ENCODE measurements around the gene ATP7B.

DNA sequence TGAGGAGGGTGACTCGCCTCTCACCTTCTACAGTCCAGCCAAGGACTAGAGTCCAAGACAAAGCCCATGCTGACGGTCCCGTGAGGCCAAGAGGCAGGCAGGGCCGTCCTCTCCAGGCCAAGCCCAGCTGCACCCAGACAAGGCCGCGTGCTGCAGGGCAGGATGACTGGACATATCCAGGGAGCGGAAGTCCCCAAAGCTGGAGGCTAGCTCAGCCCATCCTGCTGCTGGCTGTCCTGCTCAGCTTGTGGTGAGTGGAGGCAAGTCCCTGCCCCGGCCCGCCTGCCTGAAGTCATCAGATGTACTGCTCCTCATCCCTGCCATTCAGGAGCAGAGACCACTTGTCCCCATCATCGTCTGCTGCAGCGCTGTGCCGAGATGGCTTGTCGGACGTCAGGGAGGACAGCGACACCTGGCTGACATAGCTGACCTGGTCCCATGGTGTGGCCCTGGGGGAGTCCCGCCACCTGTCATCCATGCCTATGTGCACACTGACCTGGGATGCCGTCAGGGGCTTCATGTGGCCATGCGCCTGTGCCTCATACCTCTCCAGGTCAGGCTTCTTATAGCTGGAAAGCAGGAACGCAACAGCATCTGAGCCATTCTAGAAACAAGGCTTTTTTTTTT, 76.7 kb downstream of the ATP7B start:
- TF ChIP-seq CTCF (IDR thresholded peaks at IDR 0.05; ENCODE audit: borderline replicate concordance, extremely low read depth, low read length, poor library complexity, severe bottlenecking) = no peak
- no peak for TF ChIP-seq EZH2 (IDR thresholded peaks at IDR 0.05; ENCODE audit: borderline replicate concordance, low read depth, low read length, severe bottlenecking)

Measured in DND-41 (cell line).